Natural killer cell (primary cell): Measurements from ENCODE around the gene GEMIN4. TPM values are rescaled to one million over a fixed set of nuclear protein-coding genes. Genes with fewer than 3 reads are reported as not detected.
A peak's percentile ranks its signal among the peaks of the same experiment; 100 is the strongest.
"Not testable (repeated sequence)": the region's sequence is repeated elsewhere in the genome, so short reads cannot be mapped to it uniquely, and the experiment has no call there.

Experiments
- ATAC-seq, 3 donors: fragments of 150-1000 bp in 2 of 3; fragments of 200-7000 bp in 1 of 3; cut with Tn5 transposase; 1 replicate in 1 of 3; 2 replicates in 2 of 3; pipeline ENCODE4 v1.10.0; 2021; ENCODE audit warnings: mild to moderate bottlenecking in 2 of 3, moderate library complexity in 2 of 3
- DNase-seq, 2 donors: peaks; one replicate each; pipeline versions ENCODE4 v3.0.0 to v3.0.0-alpha.2; 2013 to 2021; ENCODE audit warnings: mixed read lengths in 1 of 2
- H3K27ac ChIP-seq: one replicate; pipeline ENCODE4 v1.5.1; 2013; ENCODE audit warnings: mild to moderate bottlenecking, low read length
- H3K27me3 ChIP-seq: one replicate; pipeline ENCODE4 v1.6.1; 2013; ENCODE audit warnings: low read length; ENCODE audit not compliant: control insufficient read depth, insufficient read depth
- H3K36me3 ChIP-seq: one replicate; pipeline ENCODE4 v1.6.1; 2013; ENCODE audit warnings: low read length; ENCODE audit not compliant: control insufficient read depth, insufficient read depth
- H3K4me1 ChIP-seq: one replicate; pipeline ENCODE4 v1.6.1; 2013; ENCODE audit warnings: low read length; ENCODE audit not compliant: control insufficient read depth, insufficient read depth
- H3K4me3 ChIP-seq: one replicate; pipeline ENCODE4 v1.5.1; 2013; ENCODE audit warnings: low read length
- H3K9me3 ChIP-seq: one replicate; pipeline ENCODE4 v1.6.1; 2013; ENCODE audit warnings: low read length; ENCODE audit not compliant: control insufficient read depth, insufficient read depth
- H3K27ac Mint-ChIP-seq, 2 donors: one replicate each; pipeline ENCODE4 v1.8.0; 2022; ENCODE audit warnings: mild to moderate bottlenecking in 2 of 2, mixed read lengths in 2 of 2, moderate library complexity in 1 of 2
- H3K27me3 Mint-ChIP-seq, 2 donors: one replicate each; pipeline ENCODE4 v1.8.0; 2022; ENCODE audit warnings: low read depth in 2 of 2, mixed read lengths in 2 of 2
- H3K36me3 Mint-ChIP-seq: one replicate; pipeline ENCODE4 v1.8.0; 2022; ENCODE audit warnings: mixed read lengths
- H3K4me1 Mint-ChIP-seq, 2 donors: one replicate each; pipeline ENCODE4 v1.8.0; 2022; ENCODE audit warnings: mixed read lengths in 2 of 2
- H3K4me3 Mint-ChIP-seq: one replicate; pipeline ENCODE4 v1.8.0; 2022; ENCODE audit warnings: mild to moderate bottlenecking, moderate library complexity, mixed read lengths
- H3K9me3 Mint-ChIP-seq, 2 donors: one replicate each; pipeline ENCODE4 v1.8.0; 2022; ENCODE audit warnings: mixed read lengths in 2 of 2
- CTCF ChIP-seq: fragments of 200-600 bp; IDR thresholded peaks from one replicate; pipeline ENCODE4 v1.8.0; 2022; ENCODE audit warnings: antibody characterized with exemption
- WGBS: methylation state at CpG from one replicate; pipeline ENCODE4 v1.1.7; 2013; ENCODE audit warnings: missing lambda C conversion rate; ENCODE audit not compliant: insufficient coverage; 5-methylcytosine and 5-hydroxymethylcytosine counted together
- intact Hi-C: fragments of 100-400 bp; cut with micrococcal nuclease; formaldehyde crosslinking; loops from one replicate; pipeline ENCODE4 v1.14.2; 2022
- total RNA-seq, 4 donors: library from RNA; stranded (reverse); fragments of 120-200 nt in 1 of 4; gene quantifications; one replicate each; pipeline versions ENCODE4 v1.2.3 to v1.2.4, GENCODE V29; 2013 to 2022

The GEMIN4 gene
- total RNA-seq, 3 donors from 2014 or later (not counting 1 experiment from before 2014, with no cell fraction given): 13.7 to 17.1 (median 13.7) TPM

DNA sequence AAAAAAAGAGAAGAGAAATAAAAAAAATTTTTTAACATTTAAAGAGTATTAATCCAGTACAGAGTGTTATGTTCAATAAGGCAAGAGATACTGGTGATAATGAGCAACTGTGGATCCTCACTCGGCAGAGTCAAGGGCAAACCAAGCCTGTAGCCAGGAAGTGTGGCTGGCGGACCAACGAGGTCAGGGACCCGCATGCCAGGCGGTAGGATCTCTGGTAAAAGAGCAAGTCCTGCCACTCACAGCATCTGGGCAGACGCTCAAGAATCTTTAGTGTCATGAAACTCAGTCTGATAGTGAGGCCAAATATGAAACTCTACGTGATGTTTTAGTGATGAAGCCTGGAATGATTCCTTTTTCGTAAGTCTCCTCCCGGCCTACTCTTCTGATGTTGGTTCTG lies 8.3 kb upstream of the GEMIN4 start:
- Histone ChIP-seq H3K36me3 (peaks cover 35% of the 10 kb centered on the region), H3K4me3 (no peak overlapping the region), H3K27ac (no peak overlapping the region), H3K9me3 (no peaks in the 10 kb centered on the region), H3K27me3 (no peaks in the 10 kb centered on the region), H3K4me1 (no peaks in the 10 kb centered on the region)
- H3K4me3 Mint-ChIP-seq: no peak overlapping the region
- 94% methylated on average over 9 of the region's 9 CpGs for WGBS
- H3K27ac Mint-ChIP-seq: no peak overlapping the region
- no peak for ATAC-seq
- intact Hi-C loops: no loop called here
- DNase-seq: no peak
- H3K36me3 Mint-ChIP-seq: peaks cover 17% of the 10 kb centered on the region
- H3K9me3 Mint-ChIP-seq: no peaks in the 10 kb centered on the region
- TF ChIP-seq CTCF: no peak
- H3K4me1 Mint-ChIP-seq: no peaks in the 10 kb centered on the region
- no peaks in the 10 kb centered on the region for H3K27me3 Mint-ChIP-seq

- no peak overlapping the region for H3K27ac ChIP-seq
- no peak overlapping the region for H3K27ac Mint-ChIP-seq
- H3K36me3 ChIP-seq: peaks cover 31% of the 10 kb centered on the region
- WGBS: 100% methylated on average over 4 of the region's 5 CpGs
- no peaks in the 10 kb centered on the region for H3K27me3 Mint-ChIP-seq
- no peaks in the 10 kb centered on the region for H3K4me1 ChIP-seq
- TF ChIP-seq CTCF: no peak
- DNase-seq (no peak), ATAC-seq (no peak)
- H3K36me3 Mint-ChIP-seq: peaks cover 13% of the 10 kb centered on the region
- H3K9me3 Mint-ChIP-seq: no peaks in the 10 kb centered on the region
- H3K9me3 ChIP-seq: no peaks in the 10 kb centered on the region
- H3K4me1 Mint-ChIP-seq: no peaks in the 10 kb centered on the region
- no peaks in the 10 kb centered on the region for H3K27me3 ChIP-seq
- intact Hi-C loops: no loop called here
- no peak overlapping the region for H3K4me3 ChIP-seq
- H3K4me3 Mint-ChIP-seq: no peak overlapping the region
These were observed 7.9 kb upstream of the GEMIN4 start for GRCh38 chr17:759964-760363.

GRCh38 chr17:756010-756567 lies 4.0 kb upstream of the GEMIN4 start:
- H3K27ac Mint-ChIP-seq, H3K36me3 Mint-ChIP-seq, ATAC-seq, H3K27me3 ChIP-seq, H3K27me3 Mint-ChIP-seq, H3K27ac ChIP-seq, DNase-seq, H3K9me3 ChIP-seq, intact Hi-C loops, H3K4me3 Mint-ChIP-seq, H3K4me3 ChIP-seq, H3K9me3 Mint-ChIP-seq: not testable (repeated sequence)
- H3K4me1 Mint-ChIP-seq: peaks cover 6 to 16% of the 10 kb centered on the region in 2 donors
- Histone ChIP-seq H3K36me3 (peaks cover 20% of the 10 kb centered on the region), H3K4me1 (peaks cover 12% of the 10 kb centered on the region)
- 97% methylated on average over 13 of the region's 15 CpGs for WGBS

DNA sequence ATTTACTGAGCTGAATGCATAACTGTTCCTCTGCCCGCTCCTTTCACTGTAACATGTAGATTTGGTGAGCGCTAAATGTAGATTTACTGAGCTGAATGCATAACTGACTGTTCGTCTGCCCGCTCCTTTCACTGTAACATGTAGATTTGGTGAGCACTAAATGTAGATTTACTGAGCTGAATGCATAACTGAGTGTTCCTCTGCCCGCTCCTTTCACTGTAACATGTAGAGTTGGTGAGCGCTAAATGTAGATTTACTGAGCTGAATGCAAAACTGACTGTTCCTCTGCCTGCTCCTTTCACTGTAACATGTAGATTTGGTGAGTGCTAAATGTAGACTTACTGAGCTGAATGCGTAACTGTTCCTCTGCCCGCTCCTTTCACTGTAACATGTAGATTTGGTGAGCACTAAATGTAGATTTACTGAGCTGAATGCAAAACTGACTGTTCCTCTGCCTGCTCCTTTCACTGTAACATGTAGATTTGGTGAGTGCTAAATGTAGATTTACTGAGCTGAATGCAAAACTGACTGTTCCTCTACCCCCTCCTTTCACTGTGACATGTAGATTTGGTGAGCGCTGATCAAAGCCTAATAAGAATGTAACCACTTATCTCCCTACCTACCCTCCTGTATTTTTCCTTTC lies 3.4 kb upstream of the GEMIN4 start:
- Histone ChIP-seq H3K4me1 (peaks cover 18% of the 10 kb centered on the region), H3K36me3 (peaks cover 16% of the 10 kb centered on the region)
- H3K36me3 Mint-ChIP-seq, H3K27me3 Mint-ChIP-seq, H3K27ac ChIP-seq, ATAC-seq, H3K4me3 Mint-ChIP-seq, H3K9me3 Mint-ChIP-seq, intact Hi-C loops, DNase-seq, H3K27me3 ChIP-seq, H3K9me3 ChIP-seq, H3K4me3 ChIP-seq: not testable (repeated sequence)
- 97% methylated on average over 9 of the region's 9 CpGs for WGBS
- Mint-ChIP-seq H3K27ac (peak overlapping the region in 1 of 2 donors; percentile 44), H3K4me1 (peaks cover 13 to 23% of the 10 kb centered on the region in 2 donors)
